Natural killer cell (primary cell): ENCODE data around the gene IL10RA. TPM values are rescaled to one million over a fixed set of nuclear protein-coding genes. Genes with fewer than 3 reads are reported as not detected.

ENCODE experiments used
- ATAC-seq, 3 donors: fragments of 150-1000 bp in 2 of 3; fragments of 200-7000 bp in 1 of 3; cut with Tn5 transposase; 1 replicate in 1 of 3; 2 replicates in 2 of 3; pipeline ENCODE4 v1.10.0; 2021; ENCODE audit warnings: mild to moderate bottlenecking in 2 of 3, moderate library complexity in 2 of 3
- DNase-seq, 2 donors: peaks; one replicate each; pipeline versions ENCODE4 v3.0.0 to v3.0.0-alpha.2; 2013 to 2021; ENCODE audit warnings: mixed read lengths in 1 of 2
- H3K27ac ChIP-seq: one replicate; pipeline ENCODE4 v1.5.1; 2013; ENCODE audit warnings: mild to moderate bottlenecking, low read length
- H3K27me3 ChIP-seq: one replicate; pipeline ENCODE4 v1.6.1; 2013; ENCODE audit warnings: low read length; ENCODE audit not compliant: control insufficient read depth, insufficient read depth
- H3K36me3 ChIP-seq: one replicate; pipeline ENCODE4 v1.6.1; 2013; ENCODE audit warnings: low read length; ENCODE audit not compliant: control insufficient read depth, insufficient read depth
- H3K4me1 ChIP-seq: one replicate; pipeline ENCODE4 v1.6.1; 2013; ENCODE audit warnings: low read length; ENCODE audit not compliant: control insufficient read depth, insufficient read depth
- H3K4me3 ChIP-seq: one replicate; pipeline ENCODE4 v1.5.1; 2013; ENCODE audit warnings: low read length
- H3K9me3 ChIP-seq: one replicate; pipeline ENCODE4 v1.6.1; 2013; ENCODE audit warnings: low read length; ENCODE audit not compliant: control insufficient read depth, insufficient read depth
- H3K27ac Mint-ChIP-seq, 2 donors: one replicate each; pipeline ENCODE4 v1.8.0; 2022; ENCODE audit warnings: mild to moderate bottlenecking in 2 of 2, mixed read lengths in 2 of 2, moderate library complexity in 1 of 2
- H3K27me3 Mint-ChIP-seq, 2 donors: one replicate each; pipeline ENCODE4 v1.8.0; 2022; ENCODE audit warnings: low read depth in 2 of 2, mixed read lengths in 2 of 2
- H3K36me3 Mint-ChIP-seq: one replicate; pipeline ENCODE4 v1.8.0; 2022; ENCODE audit warnings: mixed read lengths
- H3K4me1 Mint-ChIP-seq, 2 donors: one replicate each; pipeline ENCODE4 v1.8.0; 2022; ENCODE audit warnings: mixed read lengths in 2 of 2
- H3K4me3 Mint-ChIP-seq: one replicate; pipeline ENCODE4 v1.8.0; 2022; ENCODE audit warnings: mild to moderate bottlenecking, moderate library complexity, mixed read lengths
- H3K9me3 Mint-ChIP-seq, 2 donors: one replicate each; pipeline ENCODE4 v1.8.0; 2022; ENCODE audit warnings: mixed read lengths in 2 of 2
- CTCF ChIP-seq: fragments of 200-600 bp; IDR thresholded peaks from one replicate; pipeline ENCODE4 v1.8.0; 2022; ENCODE audit warnings: antibody characterized with exemption
- WGBS: methylation state at CpG from one replicate; pipeline ENCODE4 v1.1.7; 2013; ENCODE audit warnings: missing lambda C conversion rate; ENCODE audit not compliant: insufficient coverage; 5-methylcytosine and 5-hydroxymethylcytosine counted together
- intact Hi-C: fragments of 100-400 bp; cut with micrococcal nuclease; formaldehyde crosslinking; loops from one replicate; pipeline ENCODE4 v1.14.2; 2022
- total RNA-seq, 4 donors: library from RNA; stranded (reverse); fragments of 120-200 nt in 1 of 4; gene quantifications; one replicate each; pipeline versions ENCODE4 v1.2.3 to v1.2.4, GENCODE V29; 2013 to 2022

IL10RA gene
- total RNA-seq, 3 donors from 2014 or later (not counting 1 experiment from before 2014, with no cell fraction given) = 263 to 286 (median 268) TPM

- Mint-ChIP-seq H3K4me1 (peaks cover 64 to 65% of the 10 kb centered on the region in 2 donors), H3K9me3 (no peaks in the 10 kb centered on the region), H3K4me3 (no peak overlapping the region), H3K27ac (peak overlapping the region in 1 of 2 donors; percentile 80), H3K36me3 (no peaks in the 10 kb centered on the region), H3K27me3 (no peaks in the 10 kb centered on the region)
- no peak overlapping the region for H3K4me3 ChIP-seq
- 100% methylated on average over 2 of the region's 3 CpGs for WGBS
- H3K4me1 ChIP-seq = peaks cover 72% of the 10 kb centered on the region
- H3K9me3 ChIP-seq = no peaks in the 10 kb centered on the region
- ATAC-seq (no peak), DNase-seq (no peak)
- H3K36me3 ChIP-seq = no peaks in the 10 kb centered on the region
- no peak overlapping the region for H3K27ac ChIP-seq
- H3K27me3 ChIP-seq = no peaks in the 10 kb centered on the region
- no peak for TF ChIP-seq CTCF
- intact Hi-C loops = no loop called here
Measured at GRCh38 chr11:117980720-117981119, 5.5 kb upstream of the IL10RA start.

GRCh38 chr11:117983163-117983475 is 3.1 kb upstream of the IL10RA start:
- no peak overlapping the region for H3K4me3 Mint-ChIP-seq

GRCh38 chr11:117984476-117984875 is 1.7 kb upstream of the IL10RA start:
- WGBS = 83% methylated on average over 4 of the region's 4 CpGs
- no peaks in the 10 kb centered on the region for H3K9me3 Mint-ChIP-seq
- no peak for ATAC-seq
- Histone ChIP-seq H3K36me3 (peaks cover 18% of the 10 kb centered on the region), H3K27me3 (no peaks in the 10 kb centered on the region), H3K4me1 (peaks cover 65% of the 10 kb centered on the region), H3K27ac (no peak overlapping the region), H3K9me3 (no peaks in the 10 kb centered on the region), H3K4me3 (no peak overlapping the region)
- intact Hi-C loops = no loop called here
- H3K27me3 Mint-ChIP-seq = no peaks in the 10 kb centered on the region
- DNase-seq = no peak
- H3K27ac Mint-ChIP-seq = peak overlapping the region; percentile 94 to 98
- TF ChIP-seq CTCF = no peak
- H3K4me1 Mint-ChIP-seq = peaks cover 79 to 81% of the 10 kb centered on the region in 2 donors
- H3K4me3 Mint-ChIP-seq = peak overlapping the region; percentile 89
- peaks cover 11% of the 10 kb centered on the region for H3K36me3 Mint-ChIP-seq

More at GRCh38 chr11:117983163-117983475, 3.1 kb upstream of the IL10RA start:
- Mint-ChIP-seq H3K4me1 (peaks cover 71 to 74% of the 10 kb centered on the region in 2 donors), H3K9me3 (no peaks in the 10 kb centered on the region), H3K27ac (peak overlapping the region in 1 of 2 donors; percentile 98), H3K36me3 (peaks cover 11% of the 10 kb centered on the region), H3K27me3 (no peaks in the 10 kb centered on the region)
- H3K4me3 ChIP-seq = no peak overlapping the region
- WGBS = 92% methylated on average over 3 of the region's 3 CpGs
- DNase-seq (peak in 1 of 2 donors; percentile 13), ATAC-seq (no peak)
- H3K27me3 ChIP-seq = no peaks in the 10 kb centered on the region
- no peak overlapping the region for H3K27ac ChIP-seq
- peaks cover 5% of the 10 kb centered on the region for H3K36me3 ChIP-seq
- intact Hi-C loops = no loop called here
- H3K9me3 ChIP-seq = no peaks in the 10 kb centered on the region
- H3K4me1 ChIP-seq = peaks cover 63% of the 10 kb centered on the region
- TF ChIP-seq CTCF = no peak

GRCh38 chr11:117986981-117987574 is 884 bp downstream of the IL10RA start:
- H3K36me3 Mint-ChIP-seq = peaks cover 21% of the 10 kb centered on the region
- peak overlapping the region; percentile 94 to 98 for H3K27ac Mint-ChIP-seq
- peak overlapping the region; percentile 99 for H3K4me3 Mint-ChIP-seq
- H3K4me1 ChIP-seq = peaks cover 73% of the 10 kb centered on the region
- no peaks in the 10 kb centered on the region for H3K9me3 Mint-ChIP-seq
- WGBS = 10% methylated on average over 15 of the region's 15 CpGs
- ATAC-seq (peak; percentile 38 to 53 (median 38)), DNase-seq (peak; percentile 39 to 89)
- no peak for TF ChIP-seq CTCF
- peak overlapping the region; percentile 99 for H3K4me3 ChIP-seq
- H3K36me3 ChIP-seq = peaks cover 42% of the 10 kb centered on the region
- no peaks in the 10 kb centered on the region for H3K27me3 Mint-ChIP-seq
- H3K27ac ChIP-seq = peak overlapping the region; percentile 96
- H3K4me1 Mint-ChIP-seq = peaks cover 81 to 83% of the 10 kb centered on the region in 2 donors
- intact Hi-C loops = loop anchor here (1.0 to 5.0 kb wide), 4 partner anchors 18 to 65 kb away; no protein-coding TSS in a partner anchor
- no peaks in the 10 kb centered on the region for H3K27me3 ChIP-seq
- H3K9me3 ChIP-seq = no peaks in the 10 kb centered on the region
